ENCODE measurements around the gene FRA10AC1. TPM values are rescaled to one million over a fixed set of nuclear protein-coding genes. Genes with fewer than 3 reads are reported as not detected.
"Not testable (repeated sequence)": the region's sequence is repeated elsewhere in the genome, so short reads cannot be mapped to it uniquely, and the experiment has no call there.

FRA10AC1 gene
- polyA plus RNA-seq, 3 donors: 30.0 to 40.4 (median 35.9) TPM

GRCh38 chr10:93712593-93712992 is 10.2 kb upstream of the FRA10AC1 start:
- no peak for DNase-seq (ENCODE audit: extremely low read depth in 1 of 11, low read depth in 9 of 11, low spot score in 4 of 11)

DNA sequence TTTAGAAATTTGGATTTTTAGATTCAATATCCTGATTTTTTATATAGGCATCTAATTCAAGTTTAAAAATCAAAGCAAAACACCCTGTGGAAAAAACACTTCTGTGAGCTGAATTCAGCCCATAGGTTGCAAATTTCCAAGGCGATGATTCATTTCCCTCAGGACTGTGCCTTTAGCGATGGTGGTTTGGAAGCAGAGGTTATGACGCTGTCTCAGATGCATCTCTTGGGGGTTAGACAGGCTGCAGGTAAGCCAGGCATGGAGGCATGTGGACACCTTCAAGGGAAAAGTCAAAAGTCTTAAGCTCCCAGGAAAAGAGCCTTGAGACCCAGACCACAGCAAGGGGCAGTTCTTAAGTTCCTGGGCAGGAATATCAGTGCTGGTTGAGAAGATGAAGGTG is 9.5 kb upstream of the FRA10AC1 start:
- no peak for DNase-seq (ENCODE audit: extremely low read depth in 1 of 11, low read depth in 9 of 11, low spot score in 4 of 11)

DNA sequence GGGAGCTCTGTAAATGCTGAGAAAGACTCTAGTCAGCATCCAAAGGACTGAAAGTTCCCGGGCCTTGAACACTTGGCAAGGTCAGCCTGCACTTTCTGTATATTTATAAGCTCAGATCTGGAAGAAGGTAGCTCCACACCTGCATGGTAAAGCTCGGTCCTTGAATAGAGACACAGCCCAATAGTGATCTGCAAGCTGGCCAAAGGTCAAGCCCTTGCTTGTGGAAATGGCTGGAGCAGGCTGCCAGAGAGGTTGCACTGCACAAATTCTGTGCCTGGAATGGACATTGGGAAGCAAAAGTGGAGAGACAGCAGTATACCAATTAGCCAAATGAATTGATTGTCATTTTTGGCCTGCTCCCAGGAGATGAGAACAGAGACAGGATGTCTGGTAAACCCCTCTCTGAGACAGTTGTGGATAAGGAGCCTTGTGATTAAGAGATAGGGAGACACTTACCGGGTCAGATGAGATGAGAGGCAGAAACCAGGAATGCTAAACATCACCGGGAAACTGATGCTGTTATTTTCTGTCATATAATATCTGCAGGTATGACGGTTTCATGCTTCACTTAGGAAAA is 8.0 kb upstream of the FRA10AC1 start:
- DNase-seq (ENCODE audit: extremely low read depth in 1 of 11, low read depth in 9 of 11, low spot score in 4 of 11): no peak

GRCh38 chr10:93707623-93708022 is 5.2 kb upstream of the FRA10AC1 start:
- DNase-seq (ENCODE audit: extremely low read depth in 1 of 11, low read depth in 9 of 11, low spot score in 4 of 11): no peak

DNA sequence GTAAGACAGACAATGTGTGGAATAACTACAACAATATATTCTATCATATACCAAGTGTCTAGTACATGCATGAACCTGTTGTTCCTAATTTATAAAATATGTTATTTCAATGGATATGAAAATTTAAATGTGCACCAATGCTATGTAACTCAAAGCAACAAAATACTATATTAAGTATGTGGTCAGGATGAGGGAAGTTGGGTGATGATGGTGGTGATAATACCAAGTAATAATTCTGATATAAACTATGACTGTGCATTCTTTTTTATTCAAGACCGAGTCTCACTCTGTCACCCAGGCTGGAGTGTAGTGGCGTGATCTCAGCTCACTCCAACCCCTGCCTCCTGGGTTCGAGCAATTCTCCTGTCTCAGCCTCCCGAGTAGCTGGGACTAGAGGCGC is 2.1 kb upstream of the FRA10AC1 start:
- no peak for DNase-seq (ENCODE audit: extremely low read depth in 1 of 11, low read depth in 9 of 11, low spot score in 4 of 11)

DNA sequence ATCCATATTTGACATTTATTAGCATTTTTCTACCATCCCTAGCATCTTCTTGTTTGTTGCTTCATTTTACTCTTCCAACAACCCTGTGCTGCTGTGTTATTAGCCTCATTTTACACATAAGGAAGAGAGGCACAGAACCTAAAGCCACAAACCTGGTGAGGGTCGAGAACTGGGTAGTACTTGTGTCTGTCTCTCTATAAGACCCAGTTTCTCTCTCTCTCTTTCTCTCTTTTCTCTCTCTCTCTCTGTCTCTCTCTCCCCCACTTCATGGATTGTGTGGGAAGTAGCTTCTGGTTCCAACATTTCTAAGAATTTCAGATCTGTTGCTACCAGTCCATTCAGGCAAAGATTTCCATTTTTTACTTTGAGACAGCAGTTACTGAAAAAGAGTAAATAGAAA is 1.4 kb upstream of the FRA10AC1 start:
- no peak for DNase-seq (ENCODE audit: extremely low read depth in 1 of 11, low read depth in 9 of 11, low spot score in 4 of 11)

DNA sequence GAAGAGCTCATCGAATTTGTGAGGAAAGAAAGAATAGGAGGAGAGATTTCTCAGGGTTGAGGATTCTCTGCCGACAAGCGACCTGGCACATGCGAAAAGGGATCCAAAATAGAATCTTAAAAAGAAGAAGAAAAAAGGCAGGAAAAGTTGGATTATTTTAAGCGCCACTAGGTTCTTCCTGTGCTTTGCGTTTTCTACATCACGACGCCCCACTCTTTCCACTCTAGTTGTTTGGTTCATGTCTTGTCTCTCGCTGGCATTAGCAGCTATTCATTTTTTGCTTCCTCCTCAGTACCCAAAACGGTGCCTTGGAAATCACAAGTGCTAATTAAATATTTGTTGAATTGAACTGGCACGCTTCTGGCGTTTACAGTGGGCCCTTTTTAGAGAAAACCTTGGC is 674 bp upstream of the FRA10AC1 start:
- DNase-seq (ENCODE audit: extremely low read depth in 1 of 11, low read depth in 9 of 11, low spot score in 4 of 11): peak in 2 of 11 donors; percentile 5 to 7

- peak in 1 of 11 donors; percentile 23 for DNase-seq (ENCODE audit: extremely low read depth in 1 of 11, low read depth in 9 of 11, low spot score in 4 of 11)
These were observed 554 bp downstream of the FRA10AC1 start for GRCh38 chr10:93701866-93702209.

DNA sequence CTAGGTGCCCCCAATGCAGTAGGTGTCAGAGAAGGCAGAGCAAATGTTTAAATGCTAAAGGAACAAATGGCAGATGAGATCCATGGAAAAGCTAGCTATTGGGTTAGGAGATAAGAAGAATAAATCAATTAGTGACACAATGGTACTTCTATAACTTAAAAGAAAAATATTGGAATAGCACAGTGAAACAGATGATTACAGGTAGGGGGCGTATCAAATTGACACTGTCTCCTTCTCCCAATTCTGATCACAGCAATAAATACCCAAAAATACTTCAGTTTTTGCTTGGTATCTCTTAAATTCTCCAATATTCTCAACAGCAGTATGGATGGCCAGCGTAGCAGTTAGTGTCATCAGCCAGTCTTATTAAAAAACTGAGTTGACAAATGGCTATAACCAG is 5.2 kb downstream of the FRA10AC1 start:
- DNase-seq (ENCODE audit: extremely low read depth in 1 of 11, low read depth in 9 of 11, low spot score in 4 of 11): no peak

- not testable (repeated sequence) for DNase-seq (ENCODE audit: extremely low read depth in 1 of 11, low read depth in 9 of 11, low spot score in 4 of 11)
These were observed 5.8 kb downstream of the FRA10AC1 start for GRCh38 chr10:93696582-93696981.

DNA sequence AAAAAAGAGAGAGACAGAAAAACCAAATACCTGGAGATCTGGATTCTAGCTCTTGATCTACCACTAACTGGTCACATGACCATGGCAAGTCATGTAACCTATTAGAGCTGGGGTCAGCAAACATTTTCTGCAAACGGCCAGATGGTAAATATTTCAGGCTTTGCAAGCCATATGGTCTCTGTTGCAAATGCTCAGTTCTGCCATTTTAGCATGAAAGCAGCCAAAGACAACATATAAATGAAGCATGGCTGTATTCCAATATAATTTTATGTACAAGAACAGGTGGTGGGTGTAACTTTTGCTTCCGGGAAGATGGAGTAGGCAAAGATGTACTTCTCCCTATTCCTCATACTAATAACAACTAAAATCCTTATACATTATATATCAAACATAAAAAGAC is 6.7 kb downstream of the FRA10AC1 start:
- DNase-seq (ENCODE audit: extremely low read depth in 1 of 11, low read depth in 9 of 11, low spot score in 4 of 11): peak in 2 of 11 donors; percentile 1 to 8

GRCh38 chr10:93687737-93688136 is 14.7 kb downstream of the FRA10AC1 start:
- no peak for DNase-seq (ENCODE audit: extremely low read depth in 1 of 11, low read depth in 9 of 11, low spot score in 4 of 11)

GRCh38 chr10:93680412-93681047 is 21.9 kb downstream of the FRA10AC1 start:
- peak in 8 of 11 donors; percentile 13 to 32 (median 20) for DNase-seq (ENCODE audit: extremely low read depth in 1 of 11, low read depth in 9 of 11, low spot score in 4 of 11)

- no peak for DNase-seq (ENCODE audit: extremely low read depth in 1 of 11, low read depth in 9 of 11, low spot score in 4 of 11)
These were observed 23.4 kb downstream of the FRA10AC1 start for GRCh38 chr10:93678805-93679587.

- no peak for DNase-seq (ENCODE audit: extremely low read depth in 1 of 11, low read depth in 9 of 11, low spot score in 4 of 11)
These were observed 24.0 kb downstream of the FRA10AC1 start for GRCh38 chr10:93678386-93678785.

DNA sequence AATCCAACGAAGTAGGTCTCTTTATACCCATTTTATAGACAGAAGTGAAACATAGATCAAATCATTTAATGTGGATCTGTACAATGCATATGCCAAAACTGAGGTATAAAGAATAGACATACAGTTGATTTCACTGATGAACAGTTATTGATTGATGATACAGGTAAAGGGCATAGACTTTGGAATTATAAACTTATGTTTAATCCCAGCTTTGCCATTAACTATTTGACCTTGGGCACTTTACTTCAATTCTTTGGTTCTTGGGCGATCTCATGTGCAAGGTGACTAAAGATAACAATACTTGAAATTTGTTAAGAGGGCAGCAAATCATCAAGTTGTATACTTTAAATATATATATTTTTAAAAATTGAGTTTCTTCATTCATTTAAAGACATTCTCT is 28.6 kb downstream of the FRA10AC1 start:
- DNase-seq (ENCODE audit: extremely low read depth in 1 of 11, low read depth in 9 of 11, low spot score in 4 of 11): no peak

DNA sequence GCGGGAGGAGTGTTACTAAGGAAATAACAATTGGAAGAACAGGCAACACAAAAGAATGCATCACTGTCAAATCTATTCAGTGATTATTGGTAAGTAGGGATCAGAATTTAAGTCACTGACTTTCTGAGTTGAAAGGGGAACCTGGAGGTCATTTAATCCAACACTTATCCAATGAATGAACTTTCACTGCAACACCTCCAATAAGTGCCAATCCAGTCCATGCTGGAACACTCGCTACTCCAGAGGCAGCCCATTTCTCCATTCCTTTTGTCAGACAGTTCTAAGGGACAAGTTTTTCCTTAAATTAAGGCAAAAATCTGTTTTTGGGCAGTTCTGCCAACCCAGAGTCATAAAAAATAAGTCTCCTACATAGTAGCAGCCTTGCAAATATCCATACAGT is 29.5 kb downstream of the FRA10AC1 start:
- no peak for DNase-seq (ENCODE audit: extremely low read depth in 1 of 11, low read depth in 9 of 11, low spot score in 4 of 11)

DNA sequence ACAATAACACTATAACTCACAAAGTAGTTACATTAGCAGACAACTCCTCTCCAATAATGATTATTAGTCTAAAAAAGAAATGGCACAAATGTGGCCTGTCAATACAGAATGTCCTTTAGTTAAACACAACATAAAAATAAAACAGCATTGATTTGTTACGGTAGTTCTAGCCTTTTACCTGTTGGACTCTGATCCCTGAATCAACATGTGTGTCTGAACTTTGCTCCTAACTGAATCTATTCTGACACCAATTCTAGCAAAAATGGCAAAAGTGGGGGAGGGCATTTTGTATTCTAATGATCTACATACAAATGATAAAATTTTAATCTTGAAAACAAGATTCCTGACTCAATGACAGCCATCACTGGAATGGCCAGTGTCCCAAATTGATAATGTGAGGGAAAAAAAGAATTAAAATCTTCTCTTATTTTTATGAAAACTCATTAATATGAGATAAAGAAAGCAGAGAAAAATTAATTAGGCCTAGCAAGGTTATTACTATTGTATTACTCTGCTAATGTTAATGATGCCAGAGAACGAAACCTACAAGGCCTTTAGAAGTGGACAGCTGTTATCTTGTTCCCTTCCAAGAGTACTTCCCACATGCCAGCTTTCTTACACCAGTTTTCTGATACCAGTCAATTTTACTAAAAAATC is 30.2 kb downstream of the FRA10AC1 start:
- no peak for DNase-seq (ENCODE audit: extremely low read depth in 1 of 11, low read depth in 9 of 11, low spot score in 4 of 11)

DNA sequence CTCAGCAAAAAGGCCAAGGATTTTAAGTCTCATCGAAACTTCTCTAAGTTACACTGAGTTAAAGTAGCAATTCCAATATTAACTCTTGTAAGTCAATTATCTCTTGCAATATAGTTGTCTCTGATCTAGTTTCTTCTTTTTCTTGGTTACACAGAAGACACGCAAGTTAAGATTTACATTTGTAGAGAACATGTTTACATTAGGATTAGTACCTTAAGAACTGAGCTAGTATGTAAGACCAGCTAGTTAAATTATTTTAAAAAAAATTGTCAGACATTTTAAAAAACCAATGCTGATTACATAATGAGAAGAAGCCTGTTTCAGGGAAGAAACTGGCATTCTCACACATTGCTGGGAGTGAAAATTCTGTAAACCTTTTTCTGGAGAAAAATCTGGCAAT is 31.4 kb downstream of the FRA10AC1 start:
- no peak for DNase-seq (ENCODE audit: extremely low read depth in 1 of 11, low read depth in 9 of 11, low spot score in 4 of 11)

GRCh38 chr10:93670372-93670771 is 32.0 kb downstream of the FRA10AC1 start:
- DNase-seq (ENCODE audit: extremely low read depth in 1 of 11, low read depth in 9 of 11, low spot score in 4 of 11): no peak
